NCI-H2227 (cell line): ENCODE data around the gene CDCA3.
A peak's percentile ranks its signal among the peaks of the same experiment; 100 is the strongest.
"Not testable (repeated sequence)": the region's sequence is repeated elsewhere in the genome, so short reads cannot be mapped to it uniquely, and the experiment has no call there.

Experiments
- DNase-seq: peaks from one replicate; lab custom pipeline; 2025; ENCODE audit not compliant: unreplicated experiment; lab: John Stamatoyannopoulos, UW

The CDCA3 gene

DNA sequence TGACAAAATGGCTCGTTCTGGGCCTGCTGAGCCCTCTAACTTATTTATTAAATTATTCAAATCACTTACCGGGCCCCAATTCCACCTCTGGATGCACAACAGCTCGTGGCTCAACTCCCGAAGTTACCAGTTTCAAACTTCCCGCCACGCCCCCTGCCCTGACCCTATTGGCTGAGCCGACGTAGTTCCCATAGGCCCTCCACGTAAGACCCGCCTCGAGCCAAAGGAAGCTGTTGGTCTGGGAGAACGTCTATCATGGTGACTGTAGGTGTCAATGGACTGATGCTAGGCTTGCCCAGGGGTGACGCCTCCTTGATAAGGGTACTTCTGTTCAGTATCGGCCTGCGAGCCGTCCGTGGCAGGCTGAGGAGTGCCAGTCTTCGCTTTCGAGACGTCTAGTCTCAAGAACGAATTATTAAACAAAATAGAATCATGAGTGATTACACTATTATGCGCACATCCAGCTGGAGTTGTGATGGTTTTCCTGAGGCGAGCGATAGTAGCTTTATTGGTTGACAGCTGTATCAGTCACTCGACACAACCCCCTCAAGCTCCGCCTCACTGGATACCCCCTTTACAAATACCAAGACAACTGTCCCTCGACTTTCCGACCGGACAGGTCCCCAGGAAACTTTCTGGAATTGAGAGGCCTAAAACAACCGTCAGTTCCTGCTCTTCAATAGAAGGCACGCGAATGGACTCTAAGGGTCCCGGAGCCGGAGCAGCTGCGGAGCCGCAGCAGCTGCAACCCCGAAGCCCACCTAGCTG lies at the start of gene CDCA3:
Gene CDCA3 (minus strand): TSS at position 134 of the 768 bp plus-strand sequence. CDS start 334 bp downstream, outside the sequence.
- DNase-seq: peak; percentile 95

GRCh38 chr12:6899837-6900519 lies 48.9 kb upstream of the CDCA3 start:
- no peak for DNase-seq

DNA sequence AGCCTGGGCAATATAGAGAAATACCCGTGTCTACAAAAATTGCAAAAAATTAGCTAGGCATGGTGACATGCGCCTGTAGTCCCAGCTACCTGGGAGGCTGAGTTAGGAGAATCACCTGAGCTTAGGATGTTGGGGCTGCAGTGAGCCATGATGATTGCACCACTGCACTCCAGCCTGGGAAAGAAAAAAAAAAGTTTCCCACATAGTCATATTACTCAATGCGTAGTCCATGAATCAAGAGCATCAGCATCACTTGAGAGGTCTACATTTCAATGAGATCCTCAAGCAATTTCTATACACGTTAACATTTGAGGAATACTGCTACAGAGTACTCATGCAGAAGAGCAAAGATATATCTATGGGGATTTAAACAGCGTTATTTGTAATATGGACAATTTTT lies 48.3 kb upstream of the CDCA3 start:
- no peak for DNase-seq

DNA sequence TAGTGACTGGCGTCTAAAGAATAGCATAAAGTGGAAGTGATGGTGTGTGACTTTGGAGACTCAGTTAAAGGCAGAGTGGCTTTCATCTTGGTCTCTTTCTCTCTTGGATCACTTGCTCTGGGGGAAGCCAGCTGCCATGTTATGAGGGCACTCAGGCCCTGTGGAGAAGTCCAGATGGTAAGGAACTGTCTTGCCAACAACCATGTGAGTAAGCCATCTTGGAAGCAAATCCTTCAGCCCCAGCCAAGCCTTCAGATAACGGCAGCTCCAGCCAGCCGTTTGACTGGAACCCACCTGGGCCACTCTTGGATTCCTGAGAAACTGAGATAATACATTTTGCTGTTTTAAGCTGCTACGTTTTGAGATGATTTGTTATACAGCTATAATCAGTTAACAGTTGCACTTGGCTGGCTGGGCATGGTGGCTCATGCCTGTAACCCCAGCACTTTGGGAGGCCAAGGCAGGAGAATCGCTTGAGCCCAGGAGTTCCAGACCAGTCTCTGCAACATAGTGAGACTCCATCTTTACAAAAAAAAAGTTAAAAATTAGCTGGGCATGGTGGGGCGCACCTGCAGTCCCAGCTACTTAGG lies 45.9 kb upstream of the CDCA3 start:
- DNase-seq: no peak

DNA sequence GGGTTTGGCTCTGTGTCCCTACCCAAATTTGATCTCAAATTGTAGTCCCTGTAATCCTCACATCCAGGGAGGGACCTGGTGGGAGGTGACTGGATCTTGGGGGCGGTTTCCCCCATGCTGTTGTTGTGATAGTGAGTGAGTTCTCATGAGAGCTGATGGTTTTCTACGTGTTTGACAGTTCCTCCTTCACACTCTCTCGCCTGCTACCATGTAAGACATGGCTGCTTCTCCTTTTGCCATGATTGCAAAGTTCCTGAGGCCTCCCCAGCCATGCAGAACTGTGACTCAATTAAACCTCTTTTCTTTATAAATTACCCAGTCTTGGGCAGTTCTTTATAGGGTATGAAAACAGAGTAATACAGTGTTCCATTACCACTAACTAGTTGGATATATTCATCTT lies 43.2 kb upstream of the CDCA3 start:
- DNase-seq: no peak

- DNase-seq: not testable (repeated sequence)
Observed at GRCh38 chr12:6892683-6893082, 41.6 kb upstream of the CDCA3 start.

DNA sequence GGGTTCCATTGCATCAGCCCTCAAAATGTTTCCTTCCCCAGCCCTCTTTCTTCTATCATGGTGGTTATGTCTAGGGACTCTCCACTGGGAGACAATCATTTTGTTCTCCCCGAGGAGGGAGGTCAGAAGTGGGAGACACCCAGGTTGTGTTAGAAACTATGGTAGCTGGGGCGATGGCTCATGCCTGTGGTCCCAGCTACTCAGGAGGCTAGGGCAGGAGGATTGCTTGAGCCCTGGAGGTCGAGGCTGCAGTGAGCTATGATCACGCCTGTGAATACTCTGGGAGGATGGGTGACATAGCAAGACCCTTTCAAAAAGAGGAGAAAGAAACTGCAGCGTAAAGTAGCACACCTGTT lies 40.5 kb upstream of the CDCA3 start:
- DNase-seq: no peak

GRCh38 chr12:6890789-6891645 lies 39.9 kb upstream of the CDCA3 start:
- DNase-seq: peak; percentile 97

GRCh38 chr12:6889775-6890573 lies 38.9 kb upstream of the CDCA3 start:
- not testable (repeated sequence) for DNase-seq

- not testable (repeated sequence) for DNase-seq
Observed at GRCh38 chr12:6888794-6889193, 37.7 kb upstream of the CDCA3 start.

DNA sequence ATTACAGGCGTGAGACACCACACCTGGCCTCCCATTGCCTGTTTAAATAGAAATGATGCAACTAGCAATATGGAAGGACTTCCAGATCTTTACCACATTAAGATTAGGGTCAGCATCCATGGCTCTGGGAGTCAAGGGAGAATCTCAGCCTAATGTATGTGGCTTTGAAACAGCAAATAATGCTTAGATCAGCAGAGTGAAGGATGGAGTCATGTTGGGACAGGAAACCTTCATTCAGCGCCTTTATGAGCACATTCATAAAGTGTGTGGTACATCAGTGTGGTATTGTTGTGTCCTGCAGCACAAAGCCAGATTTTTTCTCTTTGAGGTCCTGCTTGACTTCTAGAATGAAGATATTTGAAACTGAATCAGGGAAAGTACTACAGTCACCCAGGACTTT lies 37.3 kb upstream of the CDCA3 start:
- DNase-seq: no peak

DNA sequence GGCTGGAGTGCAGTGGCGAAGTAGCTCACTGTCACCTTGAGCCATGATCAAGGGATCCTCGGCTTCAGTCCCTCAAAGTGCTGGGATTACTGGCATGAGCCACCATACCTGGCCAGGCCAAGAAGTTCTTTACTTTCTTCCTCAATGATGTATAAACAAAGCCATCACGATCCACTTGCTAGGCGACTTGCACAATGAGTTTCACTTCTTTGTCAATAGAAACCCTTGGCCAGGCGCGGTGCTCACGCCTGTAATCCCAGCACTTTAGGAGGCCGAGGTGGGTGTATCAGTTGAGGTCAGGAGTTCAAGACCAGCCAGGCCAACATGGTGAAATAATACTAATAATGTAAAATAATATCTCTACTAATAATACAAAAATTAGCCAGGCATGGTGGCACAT lies 36.4 kb upstream of the CDCA3 start:
- no peak for DNase-seq

DNA sequence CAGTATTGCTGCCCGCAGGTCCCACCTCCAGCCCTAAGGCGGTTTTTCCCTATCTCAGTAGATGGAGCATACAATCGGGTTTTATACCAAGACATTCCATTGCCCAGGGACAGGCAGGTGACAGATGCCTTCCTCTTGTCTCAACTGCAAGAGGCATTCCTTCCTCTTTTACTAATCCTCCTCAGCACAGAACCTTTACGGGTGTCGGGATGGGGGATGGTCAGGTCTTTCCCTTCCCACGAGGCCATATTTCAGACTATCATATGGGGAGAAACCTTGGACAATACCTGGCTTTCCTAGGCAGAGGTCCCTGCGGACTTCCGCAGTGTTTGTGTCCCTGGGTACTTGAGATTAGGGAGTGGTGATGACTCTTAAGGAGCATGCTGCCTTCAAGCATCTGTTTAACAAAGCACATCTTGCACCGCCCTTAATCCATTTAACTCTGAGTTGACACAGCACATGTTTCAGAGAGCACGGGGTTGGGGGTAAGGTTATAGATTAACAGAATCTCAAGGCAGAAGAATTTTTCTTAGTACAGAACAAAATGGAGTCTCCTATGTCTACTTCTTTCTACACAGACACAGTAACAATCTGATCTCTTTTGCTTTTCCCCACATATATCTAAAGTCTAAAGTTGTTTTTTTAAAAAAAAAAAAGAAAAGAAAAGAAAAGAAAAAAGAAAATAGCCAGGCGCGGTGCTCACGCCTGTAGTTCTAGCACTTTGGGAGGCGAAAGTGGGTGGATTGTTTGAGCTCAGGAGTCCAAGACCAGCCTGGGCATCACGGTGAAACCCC lies 35.3 kb upstream of the CDCA3 start:
- DNase-seq: not testable (repeated sequence)

DNA sequence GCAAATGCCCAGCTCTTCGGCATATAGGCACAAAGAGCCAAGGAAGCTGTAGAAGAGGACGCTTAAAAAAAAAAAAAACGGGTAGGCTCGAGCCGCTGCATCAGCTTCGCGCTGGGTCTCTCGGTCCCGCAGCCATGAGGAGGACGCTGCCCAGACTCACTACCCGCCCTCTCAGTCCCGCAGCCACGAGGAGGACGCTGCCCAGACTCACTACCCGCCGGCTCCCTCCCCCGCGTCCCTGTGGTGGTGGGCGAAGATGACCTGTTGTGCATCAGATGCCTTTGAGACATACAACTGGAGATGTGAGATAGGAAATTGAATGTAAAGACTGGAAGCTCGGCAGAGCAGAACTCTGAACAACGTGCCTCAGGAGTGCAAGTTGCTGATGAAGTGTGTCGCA lies 33.5 kb upstream of the CDCA3 start:
- no peak for DNase-seq

DNA sequence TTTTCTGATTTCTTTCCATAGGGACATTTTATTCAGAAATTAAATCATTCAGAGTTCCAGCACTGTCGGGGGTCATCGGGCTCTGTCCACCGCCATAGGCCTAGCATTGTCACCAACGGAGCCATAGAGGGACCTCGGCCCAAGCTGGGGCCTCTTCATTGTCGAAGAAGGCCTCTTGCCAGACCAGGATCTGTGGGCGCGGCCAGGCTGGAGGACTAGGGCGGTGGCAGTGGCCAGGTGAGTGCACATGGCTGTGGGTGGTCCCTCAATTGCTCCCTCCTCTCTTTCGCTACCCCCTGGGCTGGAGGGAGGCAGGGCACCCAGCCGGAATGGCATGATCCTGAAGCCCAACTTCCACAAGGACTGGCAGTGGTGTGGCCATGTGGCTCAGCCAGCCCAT lies 32.6 kb upstream of the CDCA3 start:
- no peak for DNase-seq

DNA sequence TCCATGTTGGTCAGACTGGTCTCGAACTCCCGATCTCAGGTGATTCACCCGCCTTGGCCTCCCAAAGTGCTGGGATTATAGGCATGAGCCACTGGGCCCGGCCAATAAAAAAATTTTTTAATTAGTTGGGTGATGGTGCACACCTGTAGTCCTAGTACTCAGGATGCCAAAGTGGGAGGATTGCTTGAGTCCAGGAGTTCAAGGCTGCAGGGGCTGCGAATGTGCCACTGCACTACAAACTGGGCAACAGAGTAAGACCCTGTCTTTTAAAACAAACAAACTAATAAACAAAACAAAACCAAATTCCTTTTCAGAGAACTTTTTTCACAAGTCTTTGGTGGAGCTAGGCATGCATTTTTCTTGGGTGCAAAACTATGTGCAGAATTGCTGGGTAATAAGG lies 32.2 kb upstream of the CDCA3 start:
- no peak for DNase-seq

DNA sequence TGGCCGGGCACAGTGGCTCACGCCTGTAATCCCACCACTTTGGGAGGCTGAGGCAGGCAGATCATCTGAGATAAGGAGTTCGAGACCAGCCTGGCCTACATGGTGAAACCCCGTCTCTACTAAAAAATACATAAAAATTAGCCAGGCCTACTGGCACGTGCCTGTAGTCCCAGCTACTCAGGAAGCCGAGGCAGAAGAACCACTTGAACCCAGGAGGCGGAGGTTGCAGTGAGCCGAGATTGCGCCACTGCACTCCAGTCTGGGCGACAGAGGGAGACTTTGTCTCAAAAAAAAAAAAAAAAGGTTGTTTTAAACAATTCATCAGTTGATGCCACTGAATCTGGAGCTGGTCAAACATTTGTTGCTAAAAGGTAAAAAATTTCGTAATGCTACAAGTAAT lies 28.7 kb upstream of the CDCA3 start:
- not testable (repeated sequence) for DNase-seq

DNA sequence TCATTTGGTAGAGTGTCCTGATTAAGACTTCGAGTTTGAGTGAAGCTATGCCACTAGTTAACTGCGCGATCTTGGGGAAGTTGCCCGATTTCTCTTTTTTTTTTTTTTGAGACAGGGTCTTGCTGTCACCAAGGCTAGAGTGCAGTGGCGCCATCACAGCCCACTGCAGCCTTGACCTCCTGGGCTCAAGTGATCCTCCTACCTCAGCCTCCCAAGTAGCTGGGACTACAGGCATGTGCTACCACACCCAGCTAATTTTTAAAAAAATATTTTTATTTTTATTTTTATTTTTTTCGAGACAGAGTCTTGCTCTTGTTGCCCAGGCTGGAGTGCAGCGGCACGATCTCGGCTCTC lies 22.9 kb upstream of the CDCA3 start:
- not testable (repeated sequence) for DNase-seq

GRCh38 chr12:6873094-6874014 lies 22.3 kb upstream of the CDCA3 start, which contains the start of gene SPSB2:
TSS of gene SPSB2 (minus strand) at chr12:6873303. CDS start at chr12:6872901, 402 bp downstream.
- peak; percentile 97 for DNase-seq
